ENCODE results near the gene CRYBB3.

Gene CRYBB3

DNA sequence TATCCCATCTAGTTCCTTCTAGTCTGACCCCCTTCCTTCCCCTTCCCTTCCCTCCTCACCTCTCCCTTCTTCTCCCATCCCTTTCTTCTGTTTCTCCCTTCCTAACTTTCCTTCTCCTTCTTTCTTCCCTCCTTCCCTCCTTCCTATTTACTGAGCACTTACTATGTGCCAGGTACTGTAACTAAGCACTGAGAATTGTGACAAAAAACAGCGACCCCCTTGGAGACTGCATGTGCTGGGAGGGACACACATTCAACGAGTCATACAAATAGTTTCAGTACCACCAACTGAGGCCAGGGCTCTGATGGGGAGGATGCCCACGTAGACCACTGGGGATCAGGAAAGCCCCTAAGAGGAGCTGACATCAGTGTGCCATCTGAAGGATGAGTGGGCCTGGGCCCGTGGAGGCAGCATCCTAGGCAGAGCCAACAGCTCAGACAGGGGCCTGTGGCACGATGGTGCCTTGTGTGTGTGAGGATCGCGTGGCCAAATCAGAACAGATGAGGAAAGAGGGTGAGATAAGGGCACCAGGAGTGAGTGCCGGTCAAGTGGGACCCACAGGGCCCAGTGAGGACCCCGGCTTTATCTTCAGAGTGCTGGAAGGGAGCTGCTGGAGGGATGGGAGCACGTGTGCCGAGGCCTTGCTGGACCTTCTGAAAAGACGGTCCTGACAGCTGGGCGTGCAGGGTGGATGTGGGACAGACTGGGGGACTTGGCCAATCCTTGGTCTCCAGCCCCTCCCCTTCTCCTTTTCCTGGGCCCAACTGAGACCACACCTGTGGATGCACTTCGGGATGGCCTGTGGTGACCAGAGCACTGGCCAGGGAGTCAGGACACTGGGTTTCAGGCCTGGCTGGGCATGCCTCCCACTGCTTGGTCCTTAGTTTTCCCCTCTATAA, 38.4 kb upstream of the CRYBB3 start:
- FAIRE-seq (no peak), DNase-seq (ENCODE audit: insufficient read length, low spot score) (no peak)
- TF ChIP-seq CTCF (IDR thresholded peaks at IDR 0.05; ENCODE audit: insufficient read depth, missing control alignments), result no peak

- DNase-seq (ENCODE audit: insufficient read length, low spot score) (no peak), FAIRE-seq (no peak)
- no peak for TF ChIP-seq CTCF (IDR thresholded peaks at IDR 0.05; ENCODE audit: insufficient read depth, missing control alignments)
Measured at GRCh38 chr22:25161916-25162530, 37.6 kb upstream of the CRYBB3 start.

DNA sequence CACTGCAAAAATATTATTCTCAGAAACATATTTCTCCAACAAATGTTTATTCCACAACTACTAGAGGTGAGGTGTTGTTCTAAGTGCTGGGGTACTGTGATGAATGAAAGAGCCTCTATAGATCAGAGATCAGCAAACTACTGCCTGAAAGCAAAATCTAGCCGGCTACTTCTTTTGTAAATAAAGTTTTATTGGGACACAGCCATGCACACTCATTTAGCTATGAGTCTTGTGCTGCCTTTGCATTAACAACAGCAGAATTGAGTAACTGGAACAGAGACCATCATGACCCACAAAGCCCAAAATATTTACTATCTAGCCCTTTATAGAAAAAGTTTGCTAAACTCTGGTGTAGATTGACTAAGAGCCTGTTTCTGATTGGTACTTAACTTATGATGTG, 37.1 kb upstream of the CRYBB3 start:
- no peak for TF ChIP-seq CTCF (IDR thresholded peaks at IDR 0.05; ENCODE audit: insufficient read depth, missing control alignments)
- DNase-seq (ENCODE audit: insufficient read length, low spot score) (no peak), FAIRE-seq (no peak)

DNA sequence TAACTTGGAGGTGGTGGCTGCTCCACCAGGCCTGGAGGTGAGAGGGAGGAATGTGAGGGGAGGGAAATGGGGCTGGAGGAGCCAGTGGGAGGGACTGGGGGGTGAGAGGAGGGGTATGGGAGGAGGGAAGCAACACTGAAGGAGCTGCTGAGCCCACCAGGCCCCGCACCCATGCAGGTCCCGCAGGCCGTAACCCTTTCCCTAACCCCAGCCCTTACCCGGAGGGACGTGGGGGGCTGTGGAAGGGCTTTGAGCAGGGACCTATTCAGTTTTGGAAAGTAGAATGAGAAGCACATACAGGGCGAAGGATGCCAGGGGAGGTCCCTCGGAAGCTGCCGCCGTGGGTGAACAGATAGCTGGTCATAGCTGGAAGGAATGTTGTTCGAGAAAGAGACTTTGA, 33.9 kb upstream of the CRYBB3 start:
- TF ChIP-seq CTCF (IDR thresholded peaks at IDR 0.05; ENCODE audit: insufficient read depth, missing control alignments), result no peak
- DNase-seq (ENCODE audit: insufficient read length, low spot score) (no peak), FAIRE-seq (no peak)

- no peak for FAIRE-seq
- DNase-seq (ENCODE audit: insufficient read length, low spot score), result no peak
- no peak for TF ChIP-seq CTCF (IDR thresholded peaks at IDR 0.05; ENCODE audit: insufficient read depth, missing control alignments)
Measured at GRCh38 chr22:25166266-25167040, 33.2 kb upstream of the CRYBB3 start.

DNA sequence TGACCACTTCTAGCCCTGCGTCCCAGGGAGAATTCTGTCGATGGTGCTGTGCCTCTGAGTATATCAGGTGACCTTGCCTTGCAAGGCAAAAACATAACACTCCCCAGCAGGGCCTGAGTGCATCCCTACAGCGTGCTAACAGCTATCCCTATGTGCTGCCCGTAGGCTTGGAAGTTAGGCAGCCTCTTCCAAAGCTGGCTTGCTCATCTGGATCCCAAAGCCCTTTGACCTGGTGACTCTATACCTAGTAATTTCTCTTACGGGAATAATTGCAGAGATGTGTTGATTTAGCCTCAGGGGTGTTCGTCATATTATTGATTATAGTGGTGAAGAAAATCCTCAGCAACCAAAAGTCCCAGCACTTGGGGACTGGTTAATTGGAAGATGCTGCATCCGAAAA, 32.6 kb upstream of the CRYBB3 start:
- no peak for TF ChIP-seq CTCF (IDR thresholded peaks at IDR 0.05; ENCODE audit: insufficient read depth, missing control alignments)
- DNase-seq (ENCODE audit: insufficient read length, low spot score), result no peak
- FAIRE-seq, result no peak

Measured in D721Med (cell line).